Measurements from ENCODE around the gene DEAF1.

Gene DEAF1

GRCh38 chr11:617912-618682 lies 76.9 kb downstream of the DEAF1 start:
- TF ChIP-seq LEF1 (IDR thresholded peaks at IDR 0.05; ENCODE audit: borderline replicate concordance) (no peak), FOXK2 (IDR thresholded peaks at IDR 0.05) (no peak), L3MBTL2 (conservative IDR thresholded peaks at IDR 0.05) (no peak), ELF4 (IDR thresholded peaks at IDR 0.05) (no peak), FOXA1 (IDR thresholded peaks at IDR 0.05) (no peak), TARDBP (IDR thresholded peaks at IDR 0.05) (no peak), NFRKB (IDR thresholded peaks at IDR 0.05) (no peak)
- POLR2A ChIA-PET: no interaction called here
- CTCF ChIA-PET: no interaction called here
- no peak for DNase-seq (ENCODE audit: extremely low spot score)

GRCh38 chr11:617199-617911 lies 77.7 kb downstream of the DEAF1 start:
- TF ChIP-seq SUZ12 (IDR thresholded peaks at IDR 0.05) (no peak), ZNF384 (IDR thresholded peaks at IDR 0.05) (no peak), FOXM1 (IDR thresholded peaks at IDR 0.05; ENCODE audit: borderline replicate concordance) (no peak), CTBP1 (IDR thresholded peaks at IDR 0.05; ENCODE audit: borderline replicate concordance) (no peak), BHLHE40 (IDR thresholded peaks at IDR 0.05; ENCODE audit: borderline replicate concordance) (no peak), L3MBTL2 (conservative IDR thresholded peaks at IDR 0.05) (no peak), FOXA1 (IDR thresholded peaks at IDR 0.05) (no peak), LEF1 (IDR thresholded peaks at IDR 0.05; ENCODE audit: borderline replicate concordance) (no peak), NFRKB (IDR thresholded peaks at IDR 0.05) (no peak), HDGF (IDR thresholded peaks at IDR 0.05; ENCODE audit: borderline replicate concordance) (no peak), SP1 (IDR thresholded peaks at IDR 0.05) (no peak), PKNOX1 (IDR thresholded peaks at IDR 0.05) (no peak)
- POLR2A ChIA-PET: no interaction called here
- CTCF ChIA-PET: no interaction called here
- DNase-seq (ENCODE audit: extremely low spot score): no peak

- CTCF ChIA-PET: no interaction called here
- TF ChIP-seq ELF4 (IDR thresholded peaks at IDR 0.05) (no peak), FOXM1 (IDR thresholded peaks at IDR 0.05; ENCODE audit: borderline replicate concordance) (no peak), TARDBP (IDR thresholded peaks at IDR 0.05) (no peak), ZNF384 (IDR thresholded peaks at IDR 0.05) (no peak), SUZ12 (IDR thresholded peaks at IDR 0.05) (no peak), HDGF (IDR thresholded peaks at IDR 0.05; ENCODE audit: borderline replicate concordance) (no peak), SP1 (IDR thresholded peaks at IDR 0.05) (no peak), LEF1 (IDR thresholded peaks at IDR 0.05; ENCODE audit: borderline replicate concordance) (no peak), ARNT (IDR thresholded peaks at IDR 0.05) (no peak), NFRKB (IDR thresholded peaks at IDR 0.05) (no peak), FOXA1 (IDR thresholded peaks at IDR 0.05) (no peak), PKNOX1 (IDR thresholded peaks at IDR 0.05) (no peak), L3MBTL2 (conservative IDR thresholded peaks at IDR 0.05) (no peak), CTBP1 (IDR thresholded peaks at IDR 0.05; ENCODE audit: borderline replicate concordance) (no peak), BHLHE40 (IDR thresholded peaks at IDR 0.05; ENCODE audit: borderline replicate concordance) (no peak), FOXK2 (IDR thresholded peaks at IDR 0.05) (no peak)
- POLR2A ChIA-PET: no interaction called here
- DNase-seq (ENCODE audit: extremely low spot score): no peak
These were observed 78.5 kb downstream of the DEAF1 start for GRCh38 chr11:616320-617198.

- ChIA-PET CTCF (no interaction called here), POLR2A (interaction anchor here (0.9 to 1.0 kb wide), 2 partner anchors 11 to 40 kb away, joined by 3 read pairs; no protein-coding TSS in a partner anchor)
- TF ChIP-seq BHLHE40 (IDR thresholded peaks at IDR 0.05; ENCODE audit: borderline replicate concordance): no peak
- TF ChIP-seq TARDBP (IDR thresholded peaks at IDR 0.05): no peak
- no peak for TF ChIP-seq FOXA1 (IDR thresholded peaks at IDR 0.05)
- TF ChIP-seq SUZ12 (IDR thresholded peaks at IDR 0.05): no peak
- no peak for TF ChIP-seq ZNF384 (IDR thresholded peaks at IDR 0.05)
- TF ChIP-seq FOXK2 (IDR thresholded peaks at IDR 0.05): no peak
- no peak for TF ChIP-seq NFRKB (IDR thresholded peaks at IDR 0.05)
- TF ChIP-seq PKNOX1 (IDR thresholded peaks at IDR 0.05): no peak
- no peak for TF ChIP-seq ELF4 (IDR thresholded peaks at IDR 0.05)
- no peak for TF ChIP-seq SP1 (IDR thresholded peaks at IDR 0.05)
- no peak for TF ChIP-seq FOXM1 (IDR thresholded peaks at IDR 0.05; ENCODE audit: borderline replicate concordance)
- DNase-seq (ENCODE audit: extremely low spot score): peak; percentile 46
These were observed 79.3 kb downstream of the DEAF1 start, which contains the start of gene IRF7 for GRCh38 chr11:615504-616319. IRF7 (minus strand) TSS chr11:615950; CDS start chr11:615364, 586 bp downstream.

All from HEK293T (cell line).